SHP77 (cell line): ENCODE data around the gene ARHGAP44.

ENCODE experiments used
- DNase-seq, 2 experiments: peaks; one replicate each; lab custom pipeline; 2025; lab: John Stamatoyannopoulos, UW

ARHGAP44 gene

DNA sequence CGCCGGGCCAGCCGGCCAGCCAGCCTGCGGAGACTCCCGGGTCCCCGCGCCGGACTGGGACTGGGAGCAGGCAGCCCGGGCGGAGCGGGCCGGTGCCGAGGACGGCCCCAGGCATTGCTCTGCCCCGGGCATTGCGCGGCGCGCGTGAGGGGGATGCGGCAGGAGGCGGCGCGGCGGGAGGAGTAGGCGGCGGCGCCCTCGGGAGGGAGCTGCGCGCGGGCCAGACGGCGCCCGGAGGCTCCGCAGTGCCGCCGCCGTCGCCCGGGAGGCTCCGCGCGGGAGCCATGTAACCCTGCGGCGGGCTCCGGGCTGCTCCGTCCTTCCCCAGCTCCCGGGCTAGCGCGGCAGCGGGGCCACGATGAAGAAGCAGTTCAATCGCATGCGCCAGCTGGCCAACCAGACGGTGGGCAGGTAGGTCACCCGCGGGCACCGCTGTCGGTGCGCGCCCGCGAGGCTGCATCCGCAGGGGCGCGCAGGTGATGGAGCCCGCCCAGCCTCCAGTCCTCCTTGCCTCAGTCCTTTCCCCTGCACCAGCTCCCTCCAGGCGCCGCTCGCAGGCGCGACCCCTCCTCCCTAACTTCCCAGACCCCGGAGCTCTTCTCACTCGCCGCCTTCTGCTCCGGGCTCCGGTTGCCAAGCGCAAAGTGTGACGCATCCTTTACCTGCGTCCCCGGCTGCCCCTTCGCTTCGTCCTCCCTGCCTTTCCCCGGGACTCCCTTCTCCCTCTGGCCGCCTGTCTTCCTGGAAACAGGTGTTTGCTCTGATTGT lies at the start of gene ARHGAP44:
TSS of gene ARHGAP44 (plus strand) at position 18 of the 768 bp plus-strand sequence. CDS start at position 359, 341 bp downstream.
- DNase-seq = peak in 1 of 2 experiments; percentile 37

- no peak for DNase-seq
These were observed 49.8 kb upstream of the ARHGAP44 start for GRCh38 chr17:12739500-12739899.

- no peak for DNase-seq
These were observed 46.3 kb upstream of the ARHGAP44 start for GRCh38 chr17:12743046-12743445.

GRCh38 chr17:12744298-12744697 lies 45.0 kb upstream of the ARHGAP44 start:
- DNase-seq = no peak

DNA sequence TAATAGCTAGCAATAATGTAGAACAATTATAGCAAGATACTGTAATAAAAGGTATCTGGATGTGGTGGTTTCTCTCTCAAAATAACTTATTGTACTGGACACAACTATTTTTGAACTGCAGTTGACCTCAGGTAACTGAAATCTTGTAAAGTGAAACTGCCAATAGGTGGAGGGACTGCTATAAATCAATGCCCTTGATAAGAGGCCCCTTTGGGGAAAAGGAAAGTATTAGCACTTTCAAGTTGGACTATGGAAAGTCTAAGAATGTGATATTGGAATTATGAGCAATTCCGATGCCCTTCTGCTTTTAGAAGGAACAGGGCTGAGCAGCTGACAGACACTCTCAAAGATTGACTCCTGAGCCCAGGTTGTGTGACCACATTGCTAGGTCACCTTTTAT lies 44.5 kb upstream of the ARHGAP44 start:
- no peak for DNase-seq

DNA sequence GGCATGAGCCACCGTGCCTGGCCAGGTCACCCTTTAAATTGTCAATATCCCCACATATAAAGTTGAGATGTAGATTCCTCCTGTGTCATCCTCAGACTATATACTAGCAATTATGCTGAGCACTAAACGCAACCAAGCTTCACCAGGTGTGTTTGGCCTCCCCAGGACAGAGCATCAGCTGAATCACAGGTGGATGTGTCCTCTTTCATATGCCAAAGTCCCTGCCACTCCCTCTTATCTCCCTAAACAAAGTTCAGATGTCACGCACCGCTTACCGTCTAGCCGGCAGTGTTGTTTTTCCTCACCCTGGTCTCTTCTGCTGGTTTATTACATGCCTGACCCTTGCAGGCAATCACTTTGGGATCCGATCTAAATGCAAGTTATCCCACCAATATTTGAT lies 43.8 kb upstream of the ARHGAP44 start:
- DNase-seq = no peak

- no peak for DNase-seq
These were observed 32.5 kb upstream of the ARHGAP44 start for GRCh38 chr17:12756786-12757185.

DNA sequence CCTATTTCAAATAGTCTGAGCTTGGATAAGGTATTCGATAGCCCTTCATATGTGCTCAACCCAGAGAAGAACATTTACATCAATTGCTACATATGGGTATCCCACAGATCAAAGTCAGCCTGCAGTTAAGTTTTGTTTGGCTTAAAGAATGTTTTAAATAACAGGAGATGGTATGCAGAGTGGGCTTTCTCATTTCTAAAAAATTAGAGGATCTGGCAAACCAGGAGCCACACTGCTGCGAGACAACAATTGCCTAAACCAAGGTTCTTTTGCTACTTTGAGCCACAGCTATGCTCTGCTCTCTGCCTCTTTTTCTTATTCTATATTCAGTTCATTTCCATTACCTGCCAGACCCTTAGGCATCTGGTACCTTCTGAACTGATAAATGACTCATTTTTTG lies 30.2 kb upstream of the ARHGAP44 start:
- no peak for DNase-seq

- DNase-seq = no peak
These were observed 23.8 kb upstream of the ARHGAP44 start for GRCh38 chr17:12765548-12765947.

DNA sequence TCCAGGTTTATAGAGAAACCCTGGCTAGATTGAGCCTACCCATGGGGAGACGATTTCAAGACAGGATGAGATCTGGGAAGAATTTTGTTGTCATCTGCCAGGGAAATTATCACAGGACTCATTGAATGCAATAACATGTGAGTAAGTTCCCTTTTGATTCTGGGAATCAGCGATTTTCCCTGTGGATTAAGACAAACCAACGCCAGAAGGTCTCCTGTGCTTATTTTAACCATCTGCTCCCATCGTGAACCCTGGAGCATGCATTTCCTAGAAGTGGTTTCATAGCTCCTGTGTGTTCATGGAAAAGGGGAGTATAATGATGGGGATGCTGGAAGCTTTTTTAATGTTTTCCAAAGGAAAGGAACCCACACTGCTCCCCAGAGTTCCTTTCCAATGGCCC lies 21.0 kb upstream of the ARHGAP44 start:
- DNase-seq = no peak

DNA sequence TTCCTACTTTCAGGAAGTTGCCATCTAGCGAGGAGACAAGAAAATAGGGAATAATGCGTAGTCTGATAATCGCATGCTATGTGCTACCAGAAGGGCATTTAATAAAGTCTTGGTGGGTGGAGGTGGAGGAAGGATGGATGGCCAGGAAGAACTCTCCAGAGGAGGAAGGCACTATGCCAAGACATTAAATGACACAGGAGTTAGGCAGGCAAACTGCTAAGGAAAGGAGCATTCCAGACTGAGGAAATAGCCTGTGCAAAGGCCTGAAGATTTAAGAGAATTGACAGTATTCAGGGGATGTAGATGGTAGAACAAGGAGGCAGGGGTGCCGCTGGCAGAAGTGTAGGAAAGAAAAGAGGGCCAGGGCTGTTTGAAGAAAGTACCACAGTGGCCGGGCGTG lies 19.3 kb upstream of the ARHGAP44 start:
- no peak for DNase-seq

GRCh38 chr17:12773153-12773552 lies 16.1 kb upstream of the ARHGAP44 start:
- no peak for DNase-seq

- DNase-seq = peak; percentile 62 to 78
These were observed 220 bp upstream of the ARHGAP44 start for GRCh38 chr17:12789075-12789480.

DNA sequence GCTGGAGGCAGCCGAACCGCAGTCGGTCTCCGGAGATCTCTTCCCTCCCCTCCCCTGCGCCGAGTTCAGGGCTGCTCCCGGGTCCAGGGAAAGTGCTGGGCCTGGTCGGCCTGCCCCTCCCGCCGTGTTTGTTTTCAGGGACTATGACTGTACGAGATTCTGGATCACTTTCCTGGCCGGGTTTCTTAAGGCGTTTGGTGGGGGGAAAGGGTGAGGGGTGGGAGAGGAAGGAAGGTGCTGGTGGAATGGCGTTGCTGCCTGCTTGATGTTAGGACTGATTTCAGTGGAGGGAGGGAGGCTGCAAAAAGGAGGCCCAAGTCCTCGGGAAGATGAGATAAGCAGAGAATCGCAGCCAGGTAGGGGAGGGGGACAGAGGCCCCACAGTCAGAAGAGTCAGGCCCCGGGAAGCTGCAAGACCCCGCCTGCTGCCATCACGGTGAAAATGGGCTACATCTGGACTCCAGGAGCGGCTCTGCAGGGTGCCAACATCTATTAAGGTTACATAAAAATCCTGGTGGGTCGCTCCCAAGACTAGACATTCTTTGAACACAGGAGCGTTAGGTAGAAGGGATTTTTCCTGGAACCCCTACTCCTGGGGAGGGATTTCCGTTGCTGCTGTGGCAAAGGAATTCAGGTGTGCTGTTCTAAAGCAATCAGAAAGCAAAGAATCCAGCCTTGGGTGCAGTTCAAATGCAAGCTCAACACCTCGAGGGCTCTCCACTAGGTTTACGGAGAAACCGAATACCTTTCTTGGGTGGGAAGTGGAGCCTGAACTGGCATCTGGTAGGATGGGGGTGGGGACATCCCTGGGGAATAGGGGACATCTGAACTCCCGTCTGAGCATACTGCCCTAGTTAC lies 1.2 kb downstream of the ARHGAP44 start:
- no peak for DNase-seq

- DNase-seq = no peak
These were observed 5.7 kb downstream of the ARHGAP44 start for GRCh38 chr17:12794919-12795532.

DNA sequence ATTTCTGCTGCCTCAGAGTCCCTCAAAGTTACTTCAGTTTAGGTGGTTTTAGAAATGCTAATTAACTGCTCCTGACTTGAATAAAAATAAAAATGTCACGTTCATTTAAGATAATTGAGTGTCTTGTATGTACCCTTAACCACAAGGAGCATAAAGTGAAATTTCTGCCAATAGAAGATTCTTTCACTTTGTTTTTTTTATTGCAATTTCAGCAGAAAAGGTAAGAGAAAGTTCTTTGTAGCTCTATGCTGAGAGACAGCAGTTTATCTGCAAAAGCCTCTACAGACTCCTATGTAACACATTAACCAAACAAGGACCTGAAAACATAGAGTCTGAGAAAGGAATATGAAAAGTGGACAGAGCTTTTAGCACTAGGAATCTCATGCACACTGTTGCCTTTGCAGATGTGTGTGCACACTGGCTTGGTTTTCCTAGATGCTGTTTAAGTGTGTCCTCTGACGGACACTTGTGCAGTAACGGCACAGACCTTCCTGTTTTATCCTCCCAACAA lies 11.6 kb downstream of the ARHGAP44 start:
- DNase-seq = no peak

DNA sequence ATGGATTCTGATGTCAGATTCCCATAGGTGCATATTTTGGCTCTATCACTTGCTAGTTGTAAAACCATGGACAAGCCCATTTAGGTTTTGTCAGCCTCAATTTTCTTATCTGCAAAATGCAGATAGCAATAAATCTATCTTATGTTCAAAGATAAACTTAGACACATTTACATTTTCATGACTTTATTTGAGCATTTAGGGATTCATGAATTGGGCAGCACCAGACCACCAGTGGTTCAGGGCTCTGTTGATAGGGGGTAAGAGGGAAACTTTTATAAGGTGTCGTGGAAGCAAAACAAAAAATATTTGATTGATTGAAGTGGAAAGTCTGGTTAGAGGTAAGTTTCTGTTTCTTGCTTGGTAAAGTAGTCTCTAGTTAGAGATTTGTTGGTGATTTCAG lies 17.3 kb downstream of the ARHGAP44 start:
- DNase-seq = no peak

GRCh38 chr17:12808723-12809122 lies 19.4 kb downstream of the ARHGAP44 start:
- DNase-seq = no peak

- DNase-seq = no peak
These were observed 23.6 kb downstream of the ARHGAP44 start for GRCh38 chr17:12812877-12813276.

- DNase-seq = no peak
These were observed 24.4 kb downstream of the ARHGAP44 start for GRCh38 chr17:12813664-12814063.

- no peak for DNase-seq
These were observed 25.4 kb downstream of the ARHGAP44 start for GRCh38 chr17:12814718-12815117.

- no peak for DNase-seq
These were observed 26.4 kb downstream of the ARHGAP44 start for GRCh38 chr17:12815642-12816141.
